H1 (cell line): ENCODE measurements around the gene ZBTB37. TPM values are rescaled to one million over a fixed set of nuclear protein-coding genes. Genes with fewer than 3 reads are reported as not detected.

Experiments
- CTCF ChIA-PET: fragments of 300-600 bp; sonication (Branson Sonifier 250); formaldehyde crosslinking; loops from one replicate; lab custom pipeline; 2021; ENCODE audit not compliant: partially characterized antibody; lab: Charles Lee
- POLR2A ChIA-PET: fragments of 300-600 bp; sonication (Branson Sonifier 250); formaldehyde crosslinking; loops from one replicate; lab custom pipeline; 2021; ENCODE audit warnings: inconsistent platforms; ENCODE audit not compliant: partially characterized antibody; lab: Charles Lee
- DNase-seq, 2 experiments: peaks; one replicate each; pipeline versions ENCODE4 v3.0.0 to v3.0.0-alpha.2; 2010 to 2022; ENCODE audit warnings: low spot score in 2 of 2, low read depth in 1 of 2, mixed read lengths in 1 of 2
- FAIRE-seq: peaks from 2 replicates; lab custom pipeline; 2011; peaks lifted over from hg19 to GRCh38; lab: Jason Lieb, UNC
- H2AFZ ChIP-seq: 2 replicates; pipeline ENCODE4 v1.8.1; 2012; ENCODE audit warnings: low read length, inconsistent platforms
- H2AK5ac ChIP-seq: 2 replicates; pipeline ENCODE4 v1.6.1; 2013; ENCODE audit warnings: low read depth, low read length
- H2BK120ac ChIP-seq: replicated peaks from 2 replicates; pipeline ENCODE3; 2013; ENCODE audit warnings: low read depth, low read length, inconsistent platforms
- H2BK12ac ChIP-seq: 2 replicates; pipeline ENCODE4 v1.6.1; 2013; ENCODE audit warnings: low read depth, low read length
- H2BK15ac ChIP-seq: 2 replicates; pipeline ENCODE4 v1.6.1; 2013; ENCODE audit warnings: low read length
- H2BK20ac ChIP-seq: 2 replicates; pipeline ENCODE4 v1.6.1; 2013; ENCODE audit warnings: low read length
- H2BK5ac ChIP-seq: 2 replicates; pipeline ENCODE4 v1.6.1; 2013; ENCODE audit warnings: low read depth, low read length
- H3K14ac ChIP-seq: 2 replicates; pipeline ENCODE4 v1.6.1; 2013; ENCODE audit warnings: inconsistent platforms; ENCODE audit not compliant: insufficient read length
- H3K18ac ChIP-seq: 2 replicates; pipeline ENCODE4 v1.6.1; 2013; ENCODE audit warnings: low read length; ENCODE audit errors: extremely low read depth
- H3K23ac ChIP-seq: 2 replicates; pipeline ENCODE4 v1.6.1; 2013; ENCODE audit warnings: inconsistent platforms; ENCODE audit not compliant: insufficient read length
- H3K23me2 ChIP-seq: 2 replicates; pipeline ENCODE4 v1.6.1; 2013; ENCODE audit warnings: low read depth, low read length
- H3K27ac ChIP-seq: 2 replicates; pipeline ENCODE4 v1.6.1; 2011; ENCODE audit warnings: low read depth, low read length, inconsistent platforms
- H3K27me3 ChIP-seq, 4 experiments: replicated peaks in 1 of 4; 1 replicate in 1 of 4; 2 replicates in 3 of 4; pipeline versions ENCODE4 v1.6.1 to v1.8.1; 2011 to 2013; ENCODE audit warnings: low read length in 3 of 4, mild to moderate bottlenecking in 3 of 4, inconsistent platforms in 2 of 4, mixed read lengths in 2 of 4, moderate library complexity in 1 of 4; ENCODE audit not compliant: control insufficient read depth in 3 of 4, insufficient read depth in 3 of 4; ENCODE audit errors: extremely low read depth in 1 of 4
- H3K36me3 ChIP-seq, 4 experiments: 2 replicates each; pipeline versions ENCODE4 v1.6.1 to v1.8.1; 2011 to 2013; ENCODE audit warnings: mild to moderate bottlenecking in 4 of 4, low read length in 3 of 4, moderate library complexity in 2 of 4, control low read depth in 1 of 4, inconsistent platforms in 1 of 4; ENCODE audit not compliant: insufficient read depth in 4 of 4, control insufficient read depth in 2 of 4
- H3K4ac ChIP-seq: replicated peaks from 2 replicates; pipeline ENCODE3; 2013; ENCODE audit warnings: low read length, low read depth, mixed read lengths, inconsistent platforms; ENCODE audit not compliant: insufficient read length
- H3K4me1 ChIP-seq, 4 experiments: replicated peaks in 1 of 4; 1 replicate in 1 of 4; 2 replicates in 3 of 4; pipeline versions ENCODE4 v1.6.1 to v1.8.1; 2011 to 2013; ENCODE audit warnings: low read length in 3 of 4, inconsistent platforms in 2 of 4, mixed read lengths in 1 of 4; ENCODE audit not compliant: insufficient read depth in 4 of 4, control insufficient read depth in 3 of 4
- H3K4me2 ChIP-seq, 2 experiments: 2 replicates each; pipeline versions ENCODE4 v1.6.1 to v1.8.1; 2011 to 2013; ENCODE audit warnings: low read depth in 2 of 2, low read length in 2 of 2, control low read depth in 1 of 2, inconsistent platforms in 1 of 2, mild to moderate bottlenecking in 1 of 2; ENCODE audit not compliant: insufficient read depth in 1 of 2
- H3K4me3 ChIP-seq, 4 experiments: fragments of 200-600, 300-600 bp in 1 of 4; sonication (generic), shearing (Covaris generic), sonication (Bioruptor Twin) in 1 of 4; 2 replicates each; pipeline versions ENCODE4 v1.5.1 to v1.8.1; 2011 to 2016; ENCODE audit warnings: low read length in 4 of 4, low read depth in 3 of 4, control low read depth in 2 of 4, inconsistent platforms in 2 of 4, mild to moderate bottlenecking in 2 of 4, mixed read lengths in 1 of 4, moderate library complexity in 1 of 4; ENCODE audit not compliant: insufficient read depth in 2 of 4; ENCODE audit errors: extremely low read depth in 1 of 4
- H3K56ac ChIP-seq: replicated peaks from 2 replicates; pipeline ENCODE3; 2013; ENCODE audit warnings: low read depth, mild to moderate bottlenecking, mixed read lengths, low read length, inconsistent platforms; ENCODE audit not compliant: insufficient read length
- H3K79me1 ChIP-seq: 2 replicates; pipeline ENCODE4 v1.6.1; 2013; ENCODE audit warnings: low read depth, low read length, control low read depth
- H3K79me2 ChIP-seq, 2 experiments: 2 replicates each; pipeline versions ENCODE4 v1.6.1 to v1.8.1; 2012 to 2013; ENCODE audit warnings: low read length in 2 of 2, mild to moderate bottlenecking in 2 of 2, inconsistent platforms in 1 of 2; ENCODE audit not compliant: insufficient read depth in 2 of 2, control insufficient read depth in 1 of 2
- H3K9ac ChIP-seq, 4 experiments: replicated peaks in 1 of 4; 1 replicate in 1 of 4; 2 replicates in 3 of 4; pipeline versions ENCODE4 v1.6.1 to v1.8.1; 2011 to 2013; ENCODE audit warnings: low read depth in 3 of 4, low read length in 3 of 4, control low read depth in 2 of 4, mild to moderate bottlenecking in 2 of 4, moderate library complexity in 2 of 4, inconsistent platforms in 1 of 4; ENCODE audit errors: extremely low read depth in 1 of 4
- H3K9me3 ChIP-seq, 2 experiments: 2 replicates each; pipeline versions ENCODE4 v1.6.1 to v1.8.1; 2012 to 2013; ENCODE audit warnings: mild to moderate bottlenecking in 2 of 2, moderate library complexity in 2 of 2, control low read depth in 1 of 2, inconsistent platforms in 1 of 2, low read depth in 1 of 2, low read length in 1 of 2, mixed read lengths in 1 of 2; ENCODE audit not compliant: insufficient read depth in 2 of 2
- H4K20me1 ChIP-seq, 2 experiments: replicated peaks in 1 of 2; 2 replicates each; pipeline versions ENCODE3 to v1.8.1; 2011 to 2013; ENCODE audit warnings: inconsistent platforms in 2 of 2, low read length in 2 of 2, mild to moderate bottlenecking in 1 of 2; ENCODE audit not compliant: insufficient read depth in 2 of 2, control insufficient read depth in 1 of 2
- H4K5ac ChIP-seq: 2 replicates; pipeline ENCODE4 v1.6.1; 2013; ENCODE audit warnings: low read length, low read depth, mixed read lengths, inconsistent platforms; ENCODE audit not compliant: insufficient read length
- H4K8ac ChIP-seq: 2 replicates; pipeline ENCODE4 v1.8.0; 2013; ENCODE audit warnings: mild to moderate bottlenecking, moderate library complexity, low read length, inconsistent platforms; ENCODE audit not compliant: insufficient read depth; ENCODE audit errors: extremely low read depth
- H4K91ac ChIP-seq: replicated peaks from 2 replicates; pipeline ENCODE3; 2013; ENCODE audit warnings: low read length, mixed read lengths, inconsistent platforms; ENCODE audit not compliant: insufficient read length
- BCL11A ChIP-seq, 2 experiments: IDR thresholded peaks; one replicate each; pipeline ENCODE4 v1.6.1; 2011; ENCODE audit warnings: low read depth in 2 of 2, low read length in 2 of 2, mild to moderate bottlenecking in 2 of 2
- BRCA1 ChIP-seq: IDR thresholded peaks from 2 replicates; pipeline ENCODE4 v1.6.1; 2012; ENCODE audit warnings: low read depth, low read length, improper control_type of control experiment
- CHD1 ChIP-seq: IDR thresholded peaks from 2 replicates; pipeline ENCODE4 v1.6.1; 2012; ENCODE audit warnings: low read depth, low read length, improper control_type of control experiment
- MAFK ChIP-seq: IDR thresholded peaks from 2 replicates; pipeline ENCODE4 v1.6.1; 2012; ENCODE audit warnings: low read depth, mild to moderate bottlenecking, improper control_type of control experiment, low read length
- RFX5 ChIP-seq: IDR thresholded peaks from 2 replicates; pipeline ENCODE4 v1.6.1; 2011; ENCODE audit warnings: low read depth, low read length, improper control_type of control experiment, borderline replicate concordance
- SIRT6 ChIP-seq: IDR thresholded peaks from one replicate; pipeline ENCODE4 v1.7.1; 2012; ENCODE audit warnings: low read length, inconsistent platforms
- TBP ChIP-seq: IDR thresholded peaks from 2 replicates; pipeline ENCODE4 v1.6.1; 2011; ENCODE audit warnings: low read depth, low read length, improper control_type of control experiment
- YY1 ChIP-seq: IDR thresholded peaks from 2 replicates; pipeline ENCODE4 v1.6.1; 2011; ENCODE audit warnings: low read depth, mild to moderate bottlenecking, low read length
- WGBS, 2 experiments: shearing (Covaris generic) in 1 of 2; methylation state at CpG; one replicate each; pipeline versions ENCODE4 v1.1.6 to v1.1.7; 2013 to 2015; ENCODE audit warnings: low lambda C conversion rate in 2 of 2, mixed read lengths in 2 of 2, inconsistent platforms in 1 of 2, low coverage in 1 of 2, missing lambda C conversion rate in 1 of 2; ENCODE audit not compliant: insufficient replicate concordance in 2 of 2, insufficient coverage in 1 of 2, insufficient read length in 1 of 2; ENCODE audit errors: extremely low coverage in 1 of 2, missing lambda C conversion rate in 1 of 2; 5-methylcytosine and 5-hydroxymethylcytosine counted together
- polyA plus RNA-seq, 7 experiments: library from polyadenylated mRNA; depleted of rRNA in 3 of 7; stranded (reverse) in 5 of 7; unstranded in 2 of 7; fragments of >200 nt in 5 of 7; fragments of 200-250 nt in 2 of 7; gene quantifications; 1 replicate in 5 of 7; 2 replicates in 1 of 7; 4 replicates in 1 of 7; pipeline versions ENCODE4 v1.2.1 to v1.2.3, GENCODE V29; 2011 to 2013; ENCODE audit warnings: missing spikeins in 2 of 7, mixed read lengths in 2 of 7
- total RNA-seq: library from RNA; stranded (reverse); fragmentation: NEBNext Ultra II Directional; extraction: Animal tissue kit (Norgen Biotek cat#: 25700); gene quantifications from 2 replicates; pipeline ENCODE4 v1.2.1, GENCODE V29; 2021
- TF ChIP-seq, protein P1 (sequence below): IDR thresholded peaks from 2 replicates; pipeline ENCODE4 v1.6.1; 2011; ENCODE audit warnings: low read depth, mild to moderate bottlenecking, low read length; ENCODE audit not compliant: insufficient read depth

The ZBTB37 gene
- total and polyA plus RNA-seq, 2 of the 8 experiments (the other 6 are each of a cell fraction or from before 2014, with no cell fraction given) = 1.7 to 12.5 TPM

DNA sequence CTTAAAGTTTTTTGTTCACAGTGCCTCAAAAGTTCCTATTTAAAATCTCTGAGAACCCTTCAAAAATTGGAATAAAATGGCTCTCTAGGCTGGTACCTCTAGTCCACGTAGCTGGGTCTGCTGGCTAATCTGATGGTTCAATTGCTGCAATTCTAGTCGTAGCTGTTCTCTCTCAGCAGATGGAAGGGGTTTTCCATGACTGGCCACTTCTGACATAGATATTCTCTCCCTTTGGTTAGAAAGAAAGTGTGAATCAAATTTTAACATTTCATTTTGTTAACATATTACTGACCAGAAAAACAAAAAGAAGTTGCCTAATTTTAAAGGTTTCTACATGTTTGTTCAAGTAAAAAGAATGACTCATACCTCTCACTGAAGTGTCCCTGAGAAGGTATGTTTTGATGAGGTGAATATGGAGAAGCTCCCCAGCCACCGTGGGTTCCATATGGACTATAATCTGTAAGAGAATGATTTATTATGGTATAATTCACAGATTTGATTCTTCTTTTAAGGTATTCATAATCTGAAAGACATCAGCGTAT, 78.3 kb downstream of the ZBTB37 start:
- Histone ChIP-seq H2BK15ac (no peak overlapping the region), H3K9me3 (no peaks in the 10 kb centered on the region), H3K4ac (no peak overlapping the region), H4K8ac (no peak overlapping the region), H2BK20ac (no peak overlapping the region), H3K18ac (no peak overlapping the region), H4K5ac (no peak overlapping the region), H3K4me3 (no peak overlapping the region), H2BK12ac (no peak overlapping the region), H2BK120ac (no peak overlapping the region), H3K23me2 (no peaks in the 10 kb centered on the region), H2AK5ac (no peak overlapping the region), H3K4me1 (no peaks in the 10 kb centered on the region), H4K91ac (no peak overlapping the region), H3K56ac (no peak overlapping the region), H3K4me2 (no peak overlapping the region), H3K9ac (no peak overlapping the region), H3K79me1 (no peaks in the 10 kb centered on the region), H3K79me2 (no peaks in the 10 kb centered on the region), H3K27me3 (no peaks in the 10 kb centered on the region), H2BK5ac (no peak overlapping the region), H3K27ac (no peak overlapping the region), H3K23ac (no peak overlapping the region), H3K36me3 (peaks cover 9 to 72% (median 41%) of the 10 kb centered on the region in 4 experiments), H2AFZ (no peak overlapping the region), H4K20me1 (no peaks in the 10 kb centered on the region), H3K14ac (no peak overlapping the region)
- ChIA-PET CTCF (interaction anchor here (1.5 kb wide), 1 partner anchor 9 kb away, joined by 3 read pairs; no protein-coding TSS in a partner anchor), POLR2A (interaction anchor here (0.6 to 1.6 kb wide), 3 partner anchors 13 to 78 kb away, joined by 3 to 4 read pairs (median 3); partner anchors contain the start of genes GAS5 and ZBTB37)
- FAIRE-seq = no peak
- 87% methylated on average over 4 of the region's 4 CpGs; no CpG with 5 or more reads in 1 of the 2 experiments for WGBS, 2 experiments
- DNase-seq = no peak
- TF ChIP-seq MAFK (no peak), BRCA1 (no peak), TBP (no peak), YY1 (no peak), SIRT6 (no peak), CHD1 (no peak), RFX5 (no peak), BCL11A (IDR thresholded peaks at IDR 0.05; ENCODE audit: low read depth in 2 of 2, low read length in 2 of 2) (no peak)
- TF ChIP-seq, protein P1, sequence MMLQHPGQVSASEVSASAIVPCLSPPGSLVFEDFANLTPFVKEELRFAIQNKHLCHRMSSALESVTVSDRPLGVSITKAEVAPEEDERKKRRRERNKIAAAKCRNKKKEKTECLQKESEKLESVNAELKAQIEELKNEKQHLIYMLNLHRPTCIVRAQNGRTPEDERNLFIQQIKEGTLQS = no peak
